K562 (cell line): ENCODE measurements around the gene DHDDS. TPM values are rescaled to one million over a fixed set of nuclear protein-coding genes. Genes with fewer than 3 reads are reported as not detected.

Source experiments
- ATF4 ChIP-seq: fragments of 450-650 bp; formaldehyde crosslinking; IDR thresholded peaks from 2 replicates; pipeline ENCODE4 v1.4.0; 2022; ENCODE audit warnings: mild to moderate bottlenecking, moderate library complexity
- DNMT1 ChIP-seq: fragments of 450-650 bp; IDR thresholded peaks from 2 replicates; pipeline ENCODE4 v1.6.1; 2016; ENCODE audit warnings: antibody characterized with exemption, mild to moderate bottlenecking
- HBP1 ChIP-seq: fragments of 450-650 bp; formaldehyde crosslinking; IDR thresholded peaks from 2 replicates; pipeline ENCODE4 v1.4.0; 2022; ENCODE audit warnings: missing genetic modification characterization
- KAT8 ChIP-seq: fragments of 450-650 bp; IDR thresholded peaks from 2 replicates; pipeline ENCODE4 v1.6.1; 2016; ENCODE audit warnings: low read depth, mild to moderate bottlenecking
- MBD1 ChIP-seq: fragments of 250-450 bp; sonication (Bioruptor Pico); IDR thresholded peaks from 2 replicates; pipeline ENCODE4 v1.8.0; 2022; ENCODE audit warnings: inconsistent platforms
- MCM7 ChIP-seq, 2 experiments: fragments of 450-650 bp; IDR thresholded peaks; 2 replicates each; pipeline ENCODE4 v1.6.1; 2016 to 2018
- NEUROD1 ChIP-seq: fragments of 150-350 bp; IDR thresholded peaks from 2 replicates; pipeline ENCODE4 v1.6.1; 2014; ENCODE audit warnings: borderline replicate concordance, low read length, low read depth; ENCODE audit not compliant: partially characterized antibody
- NR1H2 ChIP-seq: sonication (generic); formaldehyde crosslinking; IDR thresholded peaks from 2 replicates; pipeline ENCODE4 v1.4.0; 2020; ENCODE audit warnings: mild to moderate bottlenecking, missing genetic modification reagents
- PATZ1 ChIP-seq: fragments of 250-450 bp; sonication (Bioruptor Pico); IDR thresholded peaks from 2 replicates; pipeline ENCODE4 v1.5.0; 2020; ENCODE audit warnings: mild to moderate bottlenecking, borderline replicate concordance
- POLR2G ChIP-seq: fragments of 200-400 bp; formaldehyde crosslinking; IDR thresholded peaks from 2 replicates; pipeline ENCODE4 v1.6.1; 2017; ENCODE audit warnings: low read depth, mild to moderate bottlenecking, antibody characterized with exemption, low read length, moderate library complexity
- SOX6 ChIP-seq: fragments of 450-650 bp; IDR thresholded peaks from 2 replicates; pipeline ENCODE4 v1.6.1; 2014; ENCODE audit warnings: mild to moderate bottlenecking
- TAF9B ChIP-seq: fragments of 450-650 bp; IDR thresholded peaks from 2 replicates; pipeline ENCODE4 v1.6.1; 2018; ENCODE audit warnings: mild to moderate bottlenecking; ENCODE audit not compliant: partially characterized antibody
- TFAP4 ChIP-seq: sonication (generic); formaldehyde crosslinking; IDR thresholded peaks from 2 replicates; pipeline ENCODE4 v1.8.0; 2022; ENCODE audit warnings: missing genetic modification reagents, mild to moderate bottlenecking, moderate library complexity, borderline replicate concordance
- U2AF2 ChIP-seq: fragments of 200-400 bp; formaldehyde crosslinking; optimal IDR thresholded peaks from 2 replicates; pipeline ENCODE3; 2017; ENCODE audit warnings: low read depth, mild to moderate bottlenecking, low read length
- ZBTB33 ChIP-seq: sonication (generic); formaldehyde crosslinking; IDR thresholded peaks from 2 replicates; pipeline ENCODE4 v1.8.1; 2023; ENCODE audit warnings: mild to moderate bottlenecking, missing genetic modification reagents
- ZC3H11A ChIP-seq: IDR thresholded peaks from 2 replicates; pipeline ENCODE4 v1.6.1; 2012; ENCODE audit warnings: low read depth, low read length, improper control_type of control experiment
- ZC3H4 ChIP-seq: sonication (generic); formaldehyde crosslinking; IDR thresholded peaks from 2 replicates; pipeline ENCODE4 v1.9.0; 2021; ENCODE audit warnings: missing genetic modification reagents, borderline replicate concordance
- ZNF212 ChIP-seq: fragments of 450-650 bp; formaldehyde crosslinking; IDR thresholded peaks from 2 replicates; pipeline ENCODE4 v1.4.0; 2020; ENCODE audit warnings: mild to moderate bottlenecking
- ZNF347 ChIP-seq: fragments of 450-650 bp; formaldehyde crosslinking; IDR thresholded peaks from 2 replicates; pipeline ENCODE4 v1.4.0; 2020; ENCODE audit warnings: low read depth, mild to moderate bottlenecking, moderate library complexity
- ZNF444 ChIP-seq: fragments of 250-450 bp; sonication (Bioruptor Pico); IDR thresholded peaks from 2 replicates; pipeline ENCODE4 v1.4.0; 2020; ENCODE audit warnings: mild to moderate bottlenecking, moderate library complexity
- ZNF445 ChIP-seq: fragments of 250-450 bp; sonication (Bioruptor Pico); IDR thresholded peaks from 2 replicates; pipeline ENCODE4 v1.4.0; 2020; ENCODE audit warnings: low read depth, mild to moderate bottlenecking, moderate library complexity
- polyA plus RNA-seq, 8 experiments: library from polyadenylated mRNA; depleted of rRNA in 4 of 8; stranded (reverse) in 5 of 8; unstranded in 3 of 8; fragments of >200 nt; fragmentation: Nextera tagmentation in 2 of 8; fragmentation: Illumina TruSeq in 1 of 8; extraction: Ambion mirVana in 2 of 8; extraction: Trizol in 1 of 8; gene quantifications; 2 replicates each; pipeline versions ENCODE4 v1.2.1 to v1.2.3, GENCODE V29; 2011 to 2014; ENCODE audit warnings: inconsistent platforms in 1 of 8, missing spikeins in 1 of 8
- total RNA-seq, 7 experiments: library from RNA; depleted of rRNA in 6 of 7; stranded (reverse); fragments of >200 nt in 6 of 7; fragmentation: Illumina TruSeq in 2 of 7; extraction: Trizol in 2 of 7; gene quantifications; 2 replicates each; pipeline versions ENCODE4 v1.2.1 to v1.2.3, GENCODE V29; 2011 to 2021; ENCODE audit warnings: low replicate concordance in 1 of 7

DHDDS gene
- total and polyA plus RNA-seq, 9 of the 15 experiments (the other 6 are each of a cell fraction or from before 2014, with no cell fraction given), result 33.3 to 55.0 (median 44.3) TPM

- TF ChIP-seq ZNF444 (CRISPR knock-in tag) (no peak), TAF9B (no peak), ZC3H11A (no peak), ZNF212 (CRISPR knock-in tag) (no peak), KAT8 (no peak), ZC3H4 (CRISPR knock-in tag) (no peak), NEUROD1 (peak; percentile 37), SOX6 (peak; percentile 60), ZBTB33 (CRISPR knock-in tag) (no peak), PATZ1 (no peak), NR1H2 (CRISPR knock-in tag) (no peak), MCM7 (IDR thresholded peaks at IDR 0.05) (no peak), MBD1 (CRISPR knock-in tag) (no peak), HBP1 (CRISPR knock-in tag) (no peak), TFAP4 (CRISPR knock-in tag) (peak; percentile 53), ZNF347 (CRISPR knock-in tag) (no peak), ATF4 (CRISPR knock-in tag) (peak; percentile 75; the same call in 1 of the 2 replicates), DNMT1 (no peak), ZNF445 (CRISPR knock-in tag) (no peak), U2AF2 (no peak), POLR2G (no peak)
Observed at GRCh38 chr1:26387447-26387846, 44.7 kb upstream of the DHDDS start (continued).
